Measurements from ENCODE around the gene TNFAIP1. TPM values are rescaled to one million over a fixed set of nuclear protein-coding genes. Genes with fewer than 3 reads are reported as not detected.

Gene TNFAIP1
- total RNA-seq, 4 donors from 2014 or later = 18.2 to 67.1 (median 38.4) TPM

DNA sequence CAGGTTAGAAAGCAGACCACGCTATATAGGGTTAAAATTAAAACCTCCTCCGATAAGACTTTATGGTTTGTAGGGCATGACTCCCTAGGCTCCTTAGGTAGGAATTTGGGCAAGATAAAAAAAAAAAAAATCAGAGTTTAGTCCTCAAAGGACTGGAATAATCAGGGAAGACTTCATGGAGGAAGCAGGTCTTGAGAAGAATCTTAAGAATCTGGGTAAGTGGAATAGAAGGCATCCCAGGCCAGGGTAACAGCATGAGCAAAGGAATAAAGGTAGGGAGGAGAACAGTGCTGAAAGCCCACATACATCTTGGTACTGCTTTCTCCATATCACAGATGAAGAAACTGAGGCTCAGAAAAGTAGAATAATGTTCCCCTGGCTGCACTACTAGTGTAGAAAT, 55.0 kb downstream of the TNFAIP1 start:
- H3K4me1 ChIP-seq = no peaks in the 10 kb centered on the region
- H3K9me3 ChIP-seq = no peaks in the 10 kb centered on the region
- H3K4me3 ChIP-seq = no peak overlapping the region
- TF ChIP-seq, protein P1, sequence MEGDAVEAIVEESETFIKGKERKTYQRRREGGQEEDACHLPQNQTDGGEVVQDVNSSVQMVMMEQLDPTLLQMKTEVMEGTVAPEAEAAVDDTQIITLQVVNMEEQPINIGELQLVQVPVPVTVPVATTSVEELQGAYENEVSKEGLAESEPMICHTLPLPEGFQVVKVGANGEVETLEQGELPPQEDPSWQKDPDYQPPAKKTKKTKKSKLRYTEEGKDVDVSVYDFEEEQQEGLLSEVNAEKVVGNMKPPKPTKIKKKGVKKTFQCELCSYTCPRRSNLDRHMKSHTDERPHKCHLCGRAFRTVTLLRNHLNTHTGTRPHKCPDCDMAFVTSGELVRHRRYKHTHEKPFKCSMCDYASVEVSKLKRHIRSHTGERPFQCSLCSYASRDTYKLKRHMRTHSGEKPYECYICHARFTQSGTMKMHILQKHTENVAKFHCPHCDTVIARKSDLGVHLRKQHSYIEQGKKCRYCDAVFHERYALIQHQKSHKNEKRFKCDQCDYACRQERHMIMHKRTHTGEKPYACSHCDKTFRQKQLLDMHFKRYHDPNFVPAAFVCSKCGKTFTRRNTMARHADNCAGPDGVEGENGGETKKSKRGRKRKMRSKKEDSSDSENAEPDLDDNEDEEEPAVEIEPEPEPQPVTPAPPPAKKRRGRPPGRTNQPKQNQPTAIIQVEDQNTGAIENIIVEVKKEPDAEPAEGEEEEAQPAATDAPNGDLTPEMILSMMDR (IDR thresholded peaks at IDR 0.05) = no peak
- TF ChIP-seq POLR2A (IDR thresholded peaks at IDR 0.05) = no peak
- H3K27me3 ChIP-seq = no peaks in the 10 kb centered on the region
- intact Hi-C loops (cut with DNase I; ENCODE audit: low total_unique reads) = no loop called here
- H3K27ac ChIP-seq = no peak overlapping the region
- DNase-seq = no peak
- no peaks in the 10 kb centered on the region for H3K36me3 ChIP-seq

DNA sequence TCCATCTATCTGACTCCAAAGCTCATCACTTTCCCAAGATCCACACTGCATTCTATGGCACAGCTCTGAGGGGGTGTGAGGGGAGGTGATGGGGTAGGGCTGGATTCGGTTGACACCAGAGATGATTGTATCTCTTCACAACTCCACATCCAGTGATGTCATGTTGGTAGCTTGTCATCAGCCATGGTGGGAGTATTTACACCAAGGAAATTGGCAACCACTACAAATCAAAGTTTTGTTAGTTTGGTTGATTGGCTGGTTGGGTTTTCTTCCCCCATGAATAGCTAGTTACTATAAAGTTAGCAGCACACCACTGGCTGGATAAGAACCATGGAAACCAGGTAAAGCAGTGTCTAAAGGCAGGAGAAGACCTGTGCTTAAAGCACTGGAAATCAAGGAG, 55.4 kb downstream of the TNFAIP1 start:
- TF ChIP-seq POLR2A (IDR thresholded peaks at IDR 0.05) = no peak
- TF ChIP-seq, protein P1 (IDR thresholded peaks at IDR 0.05) = no peak
- intact Hi-C loops (cut with DNase I; ENCODE audit: low total_unique reads) = no loop called here
- Histone ChIP-seq H3K27me3 (no peaks in the 10 kb centered on the region), H3K27ac (no peak overlapping the region), H3K9me3 (no peaks in the 10 kb centered on the region), H3K4me3 (no peak overlapping the region), H3K4me1 (no peaks in the 10 kb centered on the region), H3K36me3 (no peaks in the 10 kb centered on the region)
- no peak for DNase-seq

DNA sequence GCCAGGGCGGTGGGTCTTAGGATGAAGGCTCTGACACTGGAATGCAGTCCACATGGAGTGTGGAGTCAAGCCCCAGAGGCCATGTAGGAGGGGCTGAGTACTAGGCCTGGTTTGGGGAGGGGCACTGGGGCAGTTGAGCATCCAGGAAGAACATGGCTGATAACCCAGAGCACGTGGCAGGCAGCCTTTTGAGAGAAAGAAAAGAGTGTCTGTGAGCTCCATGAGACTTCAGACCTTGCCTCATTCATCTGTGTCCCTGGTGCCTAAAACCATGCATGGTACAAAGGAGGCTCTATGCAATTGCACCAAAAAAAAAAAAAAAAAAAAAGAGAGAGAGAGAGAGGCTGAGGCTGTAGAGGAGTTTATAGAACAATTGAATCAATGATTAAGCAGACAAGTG, 55.8 kb downstream of the TNFAIP1 start:
- no peak overlapping the region for H3K4me3 ChIP-seq
- no peaks in the 10 kb centered on the region for H3K9me3 ChIP-seq
- intact Hi-C loops (cut with DNase I; ENCODE audit: low total_unique reads) = no loop called here
- TF ChIP-seq, protein P1 (IDR thresholded peaks at IDR 0.05) = no peak
- TF ChIP-seq POLR2A (IDR thresholded peaks at IDR 0.05) = no peak
- DNase-seq = no peak
- no peaks in the 10 kb centered on the region for H3K27me3 ChIP-seq
- H3K36me3 ChIP-seq = no peaks in the 10 kb centered on the region
- no peaks in the 10 kb centered on the region for H3K4me1 ChIP-seq
- no peak overlapping the region for H3K27ac ChIP-seq

DNA sequence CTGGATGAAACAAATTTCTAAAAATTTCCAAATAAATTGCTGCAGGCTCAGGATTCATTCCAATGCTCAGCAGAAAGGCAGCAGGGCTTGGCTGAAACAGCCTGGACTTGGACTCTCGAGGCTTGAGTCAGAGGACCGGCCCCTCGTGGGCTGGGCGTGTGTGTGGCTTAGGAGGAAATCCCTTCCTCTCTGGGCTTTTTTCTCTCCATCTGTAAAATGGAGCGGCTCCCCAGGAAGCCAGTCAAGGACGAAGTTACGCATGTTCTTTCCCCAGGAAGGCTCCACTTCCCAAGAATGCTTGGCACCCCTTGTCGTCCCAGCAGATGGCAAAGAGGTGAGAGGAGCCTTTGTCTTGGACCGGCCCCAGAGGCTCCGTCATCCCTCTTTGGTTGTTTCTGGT, 56.9 kb downstream of the TNFAIP1 start:
- DNase-seq = no peak
- no peak overlapping the region for H3K4me3 ChIP-seq
- no peaks in the 10 kb centered on the region for H3K36me3 ChIP-seq
- no peaks in the 10 kb centered on the region for H3K9me3 ChIP-seq
- H3K4me1 ChIP-seq = no peaks in the 10 kb centered on the region
- H3K27me3 ChIP-seq = no peaks in the 10 kb centered on the region
- no peak overlapping the region for H3K27ac ChIP-seq
- TF ChIP-seq, protein P1 (IDR thresholded peaks at IDR 0.05) = no peak
- TF ChIP-seq POLR2A (IDR thresholded peaks at IDR 0.05) = no peak
- intact Hi-C loops (cut with DNase I; ENCODE audit: low total_unique reads) = no loop called here

DNA sequence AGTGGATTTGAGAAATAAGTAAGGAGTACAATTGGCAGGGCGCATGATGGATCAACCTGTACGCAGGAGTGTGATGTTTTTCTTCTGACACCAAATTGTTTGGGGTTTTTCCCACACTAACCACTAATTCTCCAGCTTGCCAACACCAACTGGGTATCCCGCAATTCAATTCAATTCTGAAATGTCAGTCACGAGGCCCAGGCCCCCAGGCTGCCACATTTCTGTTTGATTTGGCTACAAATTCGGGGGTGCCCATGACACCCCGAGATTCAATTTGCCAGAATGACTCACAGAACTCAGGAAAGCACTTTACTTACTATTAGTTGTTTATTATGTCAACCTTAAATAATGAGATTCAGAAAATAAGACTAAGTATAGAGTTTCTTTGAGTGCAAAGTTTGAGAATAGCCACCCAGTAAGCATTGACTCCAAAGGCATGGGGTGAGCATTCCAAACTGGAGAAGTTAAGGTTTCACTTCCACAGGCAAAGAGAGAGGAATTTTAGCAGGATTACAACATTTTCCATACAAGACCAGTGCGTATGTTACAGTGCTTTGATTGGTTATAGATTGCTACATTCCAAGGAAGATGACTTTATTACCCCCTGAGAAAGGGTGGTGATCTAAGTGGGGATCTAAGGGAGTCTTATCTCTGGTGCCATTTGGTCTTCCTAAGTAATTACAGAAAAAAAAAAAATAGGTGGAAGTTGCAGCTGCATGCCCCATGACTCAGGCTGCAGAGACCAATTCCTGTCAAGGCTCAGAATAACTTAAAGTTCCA, 59.0 kb downstream of the TNFAIP1 start:
- Histone ChIP-seq H3K27me3 (no peaks in the 10 kb centered on the region), H3K36me3 (no peaks in the 10 kb centered on the region), H3K4me3 (no peak overlapping the region), H3K9me3 (no peaks in the 10 kb centered on the region), H3K4me1 (no peaks in the 10 kb centered on the region), H3K27ac (no peak overlapping the region)
- TF ChIP-seq, protein P1 (IDR thresholded peaks at IDR 0.05) = no peak
- TF ChIP-seq POLR2A (IDR thresholded peaks at IDR 0.05) = no peak
- intact Hi-C loops (cut with DNase I; ENCODE audit: low total_unique reads) = no loop called here
- no peak for DNase-seq
